A549 (cell line): Measurements from ENCODE around the gene STXBP4. TPM values are rescaled to one million over a fixed set of nuclear protein-coding genes. Genes with fewer than 3 reads are reported as not detected.

Experiments used
- ATAC-seq, 2 experiments: fragments of 200-7000 bp in 1 of 2; fragments of >200 bp in 1 of 2; cut with Nextera tagmentation in 1 of 2; cut with Tn5 transposase in 1 of 2; 3 replicates each; pipeline versions ENCODE4 v1.8.0 to v1.9.1; 2018 to 2020; ENCODE audit warnings: mild to moderate bottlenecking in 1 of 2, moderate library complexity in 1 of 2
- CTCF ChIA-PET: fragments of 300-600 bp; sonication (Branson Sonifier 250); formaldehyde crosslinking; extraction: SDS; loops from one replicate; lab custom pipeline; 2021; ENCODE audit warnings: antibody characterized with exemption, inconsistent platforms; lab: Yijun Ruan, JAX
- POLR2A ChIA-PET: fragments of 350-600 bp; formaldehyde crosslinking; extraction: SDS; loops from one replicate; lab custom pipeline; 2021; ENCODE audit warnings: antibody characterized with exemption, inconsistent platforms; lab: Yijun Ruan, JAX
- DNase-seq, 2 experiments: peaks; one replicate each; pipeline versions ENCODE4 v3.0.0 to v3.0.0-alpha.2; 2011 to 2016; ENCODE audit warnings: low read depth in 1 of 2, low spot score in 1 of 2
- FAIRE-seq: peaks from 2 replicates; lab custom pipeline; 2011; peaks lifted over from hg19 to GRCh38; lab: Jason Lieb, UNC
- H3K27ac ChIP-seq, 2 experiments: fragments of >200 bp; sonication (Bioruptor Twin); formaldehyde crosslinking; 3 replicates each; pipeline ENCODE4 v1.5.1; 2016 to 2017
- H3K4me1 ChIP-seq: fragments of >200 bp; sonication (Bioruptor Twin); formaldehyde crosslinking; 3 replicates; pipeline ENCODE4 v1.6.1; 2016
- H3K4me2 ChIP-seq: fragments of >200 bp; sonication (Bioruptor Twin); formaldehyde crosslinking; 3 replicates; pipeline ENCODE4 v1.6.1; 2016
- H3K4me3 ChIP-seq: fragments of >200 bp; sonication (Bioruptor Twin); formaldehyde crosslinking; 3 replicates; pipeline ENCODE4 v1.5.1; 2016
- H3K9me3 ChIP-seq: fragments of >200 bp; sonication (Bioruptor Twin); formaldehyde crosslinking; 3 replicates; pipeline ENCODE4 v1.6.1; 2016
- BHLHE40 ChIP-seq: IDR thresholded peaks from 2 replicates; pipeline ENCODE4 v1.6.1; 2012; ENCODE audit warnings: low read depth, low read length, inconsistent platforms
- CBX8 ChIP-seq: fragments of 200-600 bp; sonication (generic); IDR thresholded peaks from 2 replicates; pipeline ENCODE4 v1.6.1; 2016
- CHD2 ChIP-seq: fragments of 150-350 bp; IDR thresholded peaks from 2 replicates; pipeline ENCODE4 v1.6.1; 2014; ENCODE audit warnings: low read length; ENCODE audit not compliant: partially characterized antibody
- E2F6 ChIP-seq: IDR thresholded peaks from 2 replicates; pipeline ENCODE4 v1.6.1; 2012; ENCODE audit warnings: low read depth, borderline replicate concordance
- EHMT2 ChIP-seq: fragments of 200-600 bp; sonication (generic); IDR thresholded peaks from 2 replicates; pipeline ENCODE4 v1.6.1; 2016; ENCODE audit warnings: antibody characterized with exemption, low read depth, mild to moderate bottlenecking, moderate library complexity
- ELK1 ChIP-seq: fragments of 150-350 bp; IDR thresholded peaks from 2 replicates; pipeline ENCODE4 v1.6.1; 2014; ENCODE audit warnings: low read depth, mild to moderate bottlenecking, low read length
- EP300 ChIP-seq, 2 experiments: fragments of >200 bp; sonication (Bioruptor Twin); formaldehyde crosslinking; IDR thresholded peaks; 2 replicates in 1 of 2; 3 replicates in 1 of 2; pipeline ENCODE4 v1.6.1; 2016 to 2017
- HDAC2 ChIP-seq: fragments of 200-600 bp; sonication (generic); IDR thresholded peaks from 2 replicates; pipeline ENCODE4 v1.6.1; 2016
- HES2 ChIP-seq: fragments of >200 bp; sonication (Bioruptor Twin); formaldehyde crosslinking; IDR thresholded peaks from 2 replicates; pipeline ENCODE4 v1.6.1; 2016
- HEYL ChIP-seq: fragments of 250-450 bp; sonication (Bioruptor Pico); IDR thresholded peaks from 2 replicates; pipeline ENCODE4 v1.8.0; 2021; ENCODE audit warnings: mild to moderate bottlenecking, moderate library complexity
- HMGXB4 ChIP-seq: fragments of 250-450 bp; sonication (Bioruptor Pico); IDR thresholded peaks from 2 replicates; pipeline ENCODE4 v1.5.0; 2021; ENCODE audit warnings: mild to moderate bottlenecking, moderate library complexity, borderline replicate concordance
- JUN ChIP-seq, 2 experiments: fragments of >200 bp; sonication (Bioruptor Twin); formaldehyde crosslinking; IDR thresholded peaks; 2 replicates in 1 of 2; 3 replicates in 1 of 2; pipeline ENCODE4 v1.6.1; 2016 to 2017
- MAFK ChIP-seq: fragments of 450-650 bp; IDR thresholded peaks from 2 replicates; pipeline ENCODE4 v1.6.1; 2014; ENCODE audit not compliant: partially characterized antibody
- PBX3 ChIP-seq: IDR thresholded peaks from 2 replicates; pipeline ENCODE4 v1.6.1; 2012
- REST ChIP-seq: fragments of 200-600 bp; sonication (generic); IDR thresholded peaks from 2 replicates; pipeline ENCODE4 v1.6.1; 2016; ENCODE audit warnings: antibody characterized with exemption, mild to moderate bottlenecking, moderate library complexity
- RNF2 ChIP-seq: fragments of 200-600 bp; sonication (generic); IDR thresholded peaks from 2 replicates; pipeline ENCODE4 v1.6.1; 2016; ENCODE audit warnings: low read depth, mild to moderate bottlenecking, antibody characterized with exemption, moderate library complexity, borderline replicate concordance
- TFCP2L1 ChIP-seq: fragments of 250-450 bp; sonication (Bioruptor Pico); IDR thresholded peaks from 2 replicates; pipeline ENCODE4 v1.5.0; 2021; ENCODE audit warnings: mild to moderate bottlenecking
- USF2 ChIP-seq: fragments of 450-650 bp; IDR thresholded peaks from 2 replicates; pipeline ENCODE4 v1.6.1; 2014; ENCODE audit warnings: antibody characterized with exemption
- ZNF302 ChIP-seq: fragments of 250-450 bp; sonication (Bioruptor Pico); IDR thresholded peaks from 2 replicates; pipeline ENCODE4 v1.9.0; 2021; ENCODE audit warnings: inconsistent platforms, mild to moderate bottlenecking, moderate library complexity
- WGBS: methylation state at CpG from one replicate; pipeline ENCODE4 v1.1.6; 2017; ENCODE audit errors: missing lambda C conversion rate; 5-methylcytosine and 5-hydroxymethylcytosine counted together
- polyA plus RNA-seq, 4 experiments: library from polyadenylated mRNA; depleted of rRNA in 3 of 4; stranded (reverse); fragments of >200 nt; fragmentation: RNase III in 1 of 4; extraction: RNeasy Plus Mini Kit Qiagen cat#74134 plus additional on column Dnase treatment in 1 of 4; gene quantifications; 2 replicates in 3 of 4; 3 replicates in 1 of 4; pipeline ENCODE4 v1.2.3, GENCODE V29; 2011 to 2017

Gene STXBP4
- polyA plus RNA-seq, 2 of the 4 experiments (the other 2 are of a cell fraction), result 9.0 to 16.0 TPM

GRCh38 chr17:54971901-54972300, 3.3 kb downstream of the STXBP4 start:
- CTCF ChIA-PET, result no interaction called here
- peaks cover 21% of the 10 kb centered on the region for H3K4me1 ChIP-seq
- no peak for FAIRE-seq
- POLR2A ChIA-PET, result no interaction called here
- TF ChIP-seq HES2 (no peak), RNF2 (no peak), CHD2 (no peak), PBX3 (no peak), E2F6 (no peak), EHMT2 (no peak), HMGXB4 (CRISPR knock-in tag) (no peak), CBX8 (no peak), ZNF302 (CRISPR knock-in tag) (no peak), ELK1 (no peak), TFCP2L1 (no peak), HDAC2 (no peak), JUN (IDR thresholded peaks at IDR 0.05) (no peak), BHLHE40 (no peak)
- DNase-seq, result no peak
- H3K4me3 ChIP-seq, result no peak overlapping the region
- no peak for ATAC-seq
- 89% methylated on average over 3 of the region's 3 CpGs for WGBS
- H3K27ac ChIP-seq, result no peak overlapping the region
- H3K9me3 ChIP-seq, result no peaks in the 10 kb centered on the region
- H3K4me2 ChIP-seq, result no peak overlapping the region

- Histone ChIP-seq H3K4me2 (no peak overlapping the region), H3K4me3 (no peak overlapping the region), H3K27ac (no peak overlapping the region), H3K4me1 (peaks cover 17% of the 10 kb centered on the region), H3K9me3 (no peaks in the 10 kb centered on the region)
- ATAC-seq (no peak), DNase-seq (no peak), FAIRE-seq (no peak)
- WGBS, result 73% methylated on average over 3 of the region's 3 CpGs
- TF ChIP-seq USF2, result no peak
- TF ChIP-seq REST, result no peak
- no peak for TF ChIP-seq ELK1
- TF ChIP-seq HEYL, result no peak
- no peak for TF ChIP-seq EP300 (IDR thresholded peaks at IDR 0.05)
- TF ChIP-seq RNF2, result no peak
- no peak for TF ChIP-seq MAFK
- ChIA-PET CTCF (interaction anchor here (0.6 to 2.3 kb wide), 3 partner anchors 20 to 378 kb away, joined by 3 to 13 read pairs (median 7); no protein-coding TSS in a partner anchor), POLR2A (no interaction called here)
Measured at GRCh38 chr17:54972406-54973138, 4.0 kb downstream of the STXBP4 start.
